Measurements from ENCODE around the gene CRLF1.

Gene CRLF1

DNA sequence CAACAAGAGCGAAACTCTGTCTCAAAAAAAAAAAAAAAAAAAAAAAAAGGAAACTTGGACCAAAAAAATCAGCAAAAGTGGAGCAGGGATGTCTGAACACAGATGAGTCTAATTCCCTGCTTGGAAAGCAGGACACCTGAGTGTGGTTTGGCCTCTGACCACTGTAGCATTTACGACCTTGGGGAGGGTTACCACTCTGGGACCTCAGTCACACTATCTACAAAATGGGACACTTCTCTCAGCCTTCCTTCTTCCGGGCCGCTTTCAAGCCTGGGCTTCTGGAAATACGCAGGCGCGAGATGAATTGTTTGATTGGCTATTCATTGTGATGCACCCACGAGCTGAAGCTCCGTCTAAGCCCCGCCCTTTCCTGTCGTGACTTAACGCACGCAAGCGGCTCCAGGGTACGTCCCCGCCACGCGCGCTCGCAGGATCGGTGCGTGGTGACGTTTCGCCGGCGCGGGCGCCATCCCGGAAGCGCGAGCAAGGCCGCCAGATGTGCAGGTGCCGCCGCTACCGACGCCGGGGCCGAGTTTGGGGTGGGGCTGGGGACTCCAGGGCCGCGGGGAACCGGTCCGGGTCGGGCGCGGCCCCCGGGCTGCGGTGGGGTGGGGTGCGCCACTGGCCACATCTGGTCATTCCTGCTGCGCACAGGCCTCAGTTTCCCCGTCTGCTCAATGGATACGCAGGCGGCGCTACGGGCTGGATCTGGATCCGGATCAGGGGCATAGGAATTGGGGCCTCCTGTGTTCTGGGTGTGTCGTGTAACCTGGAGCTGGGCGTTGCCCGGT, 49.0 kb downstream of the CRLF1 start, which contains the start of gene KXD1:
KXD1 (plus strand) TSS at position 460 of the 791 bp plus-strand sequence. CDS start 4,187 bp downstream, outside the sequence.
- DNase-seq (ENCODE audit: low spot score), result peak; percentile 96

DNA sequence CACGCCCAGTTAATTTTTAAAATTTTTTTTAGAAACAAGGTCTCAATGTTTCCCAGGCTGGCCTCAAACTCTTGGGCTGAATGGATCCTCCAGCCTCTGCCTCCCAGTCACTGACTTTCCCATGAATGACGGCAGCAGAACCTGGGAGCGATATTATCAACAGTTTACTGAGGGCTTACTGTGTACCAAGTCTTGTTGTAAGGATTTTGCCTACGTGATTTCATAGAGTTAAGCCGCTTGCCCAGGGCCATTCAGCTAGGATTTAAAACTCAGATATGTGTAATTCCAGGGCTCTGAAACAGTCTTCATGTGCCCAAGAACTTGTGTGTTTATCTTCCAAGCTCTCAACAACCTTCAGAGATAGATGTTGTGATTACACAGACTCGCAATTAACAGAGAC, 55.0 kb downstream of the CRLF1 start:
- no peak for DNase-seq (ENCODE audit: low spot score)

DNA sequence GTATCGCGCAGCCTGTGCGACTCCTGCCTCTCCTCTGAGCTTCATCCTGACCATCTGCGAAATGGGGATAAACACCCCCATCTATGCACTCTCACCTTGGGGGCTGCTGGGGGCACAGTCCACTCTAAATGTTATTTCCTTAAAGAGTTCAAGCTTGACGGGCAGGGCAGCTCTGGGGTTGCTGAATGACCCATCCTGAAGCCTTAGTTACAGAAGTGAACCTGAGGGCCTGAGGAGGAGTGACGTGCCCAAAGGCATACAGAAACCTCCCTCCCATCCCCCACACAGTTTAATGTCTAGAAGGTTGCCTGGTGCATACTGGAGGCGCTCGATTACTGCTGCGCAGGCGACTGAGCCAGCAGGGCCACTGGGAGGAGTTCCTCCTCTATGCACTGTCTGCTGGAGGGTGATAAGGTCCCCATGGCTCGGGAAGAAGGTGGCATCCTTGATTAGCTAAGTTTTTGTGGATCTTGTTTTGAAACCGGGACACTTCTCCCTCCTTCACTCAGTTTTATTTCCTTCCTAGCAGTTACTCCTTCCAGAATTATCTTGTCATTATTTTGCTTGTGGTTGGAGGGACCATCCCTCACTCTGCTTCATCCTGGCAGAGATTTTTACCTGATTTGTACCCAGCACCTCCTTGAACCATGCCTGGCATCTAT, 62.7 kb downstream of the CRLF1 start:
- peak; percentile 59 for DNase-seq (ENCODE audit: low spot score)

Measured in kidney capillary endothelial cell (primary cell).